K562 (cell line): ENCODE data around the gene APOBEC3C. TPM values are rescaled to one million over a fixed set of nuclear protein-coding genes. Genes with fewer than 3 reads are reported as not detected.

ENCODE experiments used
- ATAC-seq: fragments of 200-7000 bp; cut with Tn5 transposase; 3 replicates; pipeline ENCODE4 v1.9.1; 2020; ENCODE audit warnings: moderate library complexity
- BruUV-seq: library from RNA; stranded (reverse); fragments of 400-500 nt; replicated peaks from 2 replicates; lab custom pipeline; 2021; lab: Mats Ljungman, UMichigan
- CTCF ChIA-PET: fragments of 300-600 bp; formaldehyde crosslinking; extraction: SDS; loops from one replicate; lab custom pipeline; 2021; ENCODE audit warnings: low intra/inter-chr PET ratio; lab: Yijun Ruan, JAX
- POLR2A ChIA-PET: fragments of 300-600, 350-650 bp; sonication (Branson Sonifier 250); formaldehyde crosslinking; extraction: SDS; loops from one replicate; lab custom pipeline; 2021; ENCODE audit warnings: antibody characterized with exemption, inconsistent platforms; lab: Yijun Ruan, JAX
- DNase-seq, 4 experiments: peaks; one replicate each; pipeline versions ENCODE4 v3.0.0 to v3.0.0-alpha.2; 2011 to 2018; ENCODE audit warnings: low spot score in 3 of 4, mixed read lengths in 3 of 4; ENCODE audit errors: extremely low read depth in 1 of 4
- FAIRE-seq: peaks from 2 replicates; lab custom pipeline; 2011; peaks lifted over from hg19 to GRCh38; lab: Jason Lieb, UNC
- H2AFZ ChIP-seq: 2 replicates; pipeline ENCODE4 v1.6.0; 2011; ENCODE audit warnings: low read depth, low read length, control low read depth, inconsistent platforms
- H3K27ac ChIP-seq: fragments of 200-600 bp; 3 replicates; pipeline ENCODE4 v1.8.0; 2011; ENCODE audit warnings: low read depth, mild to moderate bottlenecking, control low read depth, inconsistent platforms, low read length, moderate library complexity, mixed read lengths; ENCODE audit errors: extremely low read depth
- H3K27me3 ChIP-seq, 2 experiments: fragments of 300-600 bp in 1 of 2; 2 replicates in 1 of 2; 3 replicates in 1 of 2; pipeline versions ENCODE4 v1.6.0 to v1.8.0; 2011; ENCODE audit warnings: inconsistent platforms in 2 of 2, low read length in 2 of 2, mild to moderate bottlenecking in 1 of 2, mixed read lengths in 1 of 2, moderate library complexity in 1 of 2; ENCODE audit not compliant: control insufficient read depth in 2 of 2, insufficient read depth in 2 of 2
- H3K36me3 ChIP-seq: fragments of 300-600 bp; 3 replicates; pipeline ENCODE4 v1.8.0; 2011; ENCODE audit warnings: mild to moderate bottlenecking, low read length, inconsistent platforms; ENCODE audit not compliant: control insufficient read depth, insufficient read depth
- H3K4me1 ChIP-seq, 2 experiments: fragments of 200-600 bp in 1 of 2; replicated peaks in 1 of 2; 2 replicates in 1 of 2; 3 replicates in 1 of 2; pipeline versions ENCODE4 v1.5.1 to v1.8.0; 2011; ENCODE audit warnings: inconsistent platforms in 2 of 2, low read length in 2 of 2, mild to moderate bottlenecking in 1 of 2, mixed read lengths in 1 of 2, moderate library complexity in 1 of 2; ENCODE audit not compliant: control insufficient read depth in 2 of 2, insufficient read depth in 2 of 2
- H3K4me2 ChIP-seq: 2 replicates; pipeline ENCODE4 v1.6.1; 2011; ENCODE audit warnings: low read length, control low read depth, inconsistent platforms, mixed read lengths; ENCODE audit not compliant: insufficient read depth
- H3K4me3 ChIP-seq: fragments of 200-600 bp; sonication (generic), shearing (Covaris generic); 2 replicates; pipeline ENCODE4 v1.5.1; 2016; ENCODE audit warnings: control low read depth, inconsistent platforms
- H3K79me2 ChIP-seq: fragments of 200-600 bp; 3 replicates; pipeline ENCODE4 v1.8.0; 2011; ENCODE audit warnings: low read length, inconsistent platforms; ENCODE audit not compliant: control insufficient read depth, insufficient read depth
- H3K9ac ChIP-seq, 2 experiments: 2 replicates each; pipeline versions ENCODE4 v1.6.0 to v1.6.1; 2011; ENCODE audit warnings: low read depth in 2 of 2, low read length in 2 of 2, control low read depth in 1 of 2, inconsistent platforms in 1 of 2, mild to moderate bottlenecking in 1 of 2, mixed read lengths in 1 of 2; ENCODE audit not compliant: insufficient read depth in 1 of 2
- H3K9me1 ChIP-seq: one replicate; pipeline ENCODE4 v1.6.0; 2011; ENCODE audit warnings: inconsistent platforms, mild to moderate bottlenecking, low read length, moderate library complexity; ENCODE audit not compliant: control insufficient read depth, insufficient read depth
- H3K9me3 ChIP-seq: replicated peaks from 2 replicates; pipeline ENCODE4 v1.5.1; 2011; ENCODE audit warnings: low read depth, low read length, inconsistent platforms; ENCODE audit not compliant: control insufficient read depth, insufficient read depth
- H4K20me1 ChIP-seq: replicated peaks from 2 replicates; pipeline ENCODE4 v1.6.1; 2011; ENCODE audit warnings: low read length, inconsistent platforms, mixed read lengths; ENCODE audit not compliant: control insufficient read depth, insufficient read depth
- CHD4 ChIP-seq: fragments of 200-600 bp; sonication (generic); IDR thresholded peaks from 3 replicates; pipeline ENCODE4 v1.6.1; 2012; ENCODE audit warnings: low read depth, mild to moderate bottlenecking, mixed read lengths, low read length, inconsistent platforms; ENCODE audit not compliant: insufficient read depth, insufficient replicate concordance, poor library complexity, severe bottlenecking
- E2F5 ChIP-seq: sonication (generic); formaldehyde crosslinking; IDR thresholded peaks from 2 replicates; pipeline ENCODE4 v1.8.0; 2022; ENCODE audit warnings: mild to moderate bottlenecking, missing genetic modification reagents
- GTF2A2 ChIP-seq: IDR thresholded peaks from 2 replicates; pipeline ENCODE4 v1.6.1; 2016; ENCODE audit warnings: mild to moderate bottlenecking, missing genetic modification characterization, missing compliant biosample characterization
- HMGN3 ChIP-seq: IDR thresholded peaks from 2 replicates; pipeline ENCODE4 v1.6.1; 2011; ENCODE audit warnings: borderline replicate concordance, low read depth, mild to moderate bottlenecking, mixed read lengths, low read length; ENCODE audit not compliant: insufficient read length; ENCODE audit errors: extremely low read depth
- MXD1 ChIP-seq: fragments of 250-450 bp; sonication (Bioruptor Pico); IDR thresholded peaks from 2 replicates; pipeline ENCODE4 v1.8.0; 2021; ENCODE audit warnings: borderline replicate concordance, mild to moderate bottlenecking, moderate library complexity; ENCODE audit not compliant: poor library complexity, severe bottlenecking
- NCOA1 ChIP-seq: fragments of 450-650 bp; IDR thresholded peaks from 2 replicates; pipeline ENCODE4 v1.6.1; 2016; ENCODE audit warnings: low read depth
- NFXL1 ChIP-seq: fragments of 450-650 bp; formaldehyde crosslinking; IDR thresholded peaks from 2 replicates; pipeline ENCODE4 v1.4.0; 2021; ENCODE audit warnings: mild to moderate bottlenecking
- RBM14 ChIP-seq: fragments of 200-400 bp; formaldehyde crosslinking; IDR thresholded peaks from 2 replicates; pipeline ENCODE4 v1.6.1; 2018; ENCODE audit warnings: low read depth, mild to moderate bottlenecking, low read length, moderate library complexity, borderline replicate concordance; ENCODE audit not compliant: insufficient read depth
- SREBF1 ChIP-seq: fragments of 150-350 bp; IDR thresholded peaks from 2 replicates; pipeline ENCODE4 v1.6.1; 2014; ENCODE audit warnings: antibody characterized with exemption, low read depth, low read length, borderline replicate concordance
- TRIM24 ChIP-seq, 2 experiments: fragments of 450-650 bp; IDR thresholded peaks; 2 replicates each; pipeline ENCODE4 v1.6.1; 2016
- ZNF146 ChIP-seq: IDR thresholded peaks from one replicate; pipeline ENCODE4 v1.6.1; 2018; ENCODE audit warnings: missing compliant biosample characterization; ENCODE audit not compliant: unreplicated experiment
- whole genome bisulfite sequencing: fragments of 100-300 bp; shearing (Covaris generic); methylation state at CpG from one replicate; pipeline ENCODE4 v1.1.6; 2016; ENCODE audit warnings: low coverage, mixed read lengths; ENCODE audit not compliant: insufficient coverage; ENCODE audit errors: missing lambda C conversion rate; 5-methylcytosine and 5-hydroxymethylcytosine counted together
- in situ Hi-C: fragments of 300-500 bp; cut with MboI; formaldehyde crosslinking; loops from 4 replicates; pipeline ENCODE4 v1.15.0; 2018; ENCODE audit warnings: inconsistent platforms, mixed read lengths
- intact Hi-C: fragments of 100-400 bp; cut with micrococcal nuclease; formaldehyde crosslinking; loops from 2 replicates; pipeline ENCODE4 v1.14.2; 2022
- polyA plus RNA-seq, 8 experiments: library from polyadenylated mRNA; depleted of rRNA in 4 of 8; stranded (reverse) in 5 of 8; unstranded in 3 of 8; fragments of >200 nt; fragmentation: Nextera tagmentation in 2 of 8; fragmentation: Illumina TruSeq in 1 of 8; extraction: Ambion mirVana in 2 of 8; extraction: Trizol in 1 of 8; gene quantifications; 2 replicates each; pipeline versions ENCODE4 v1.2.1 to v1.2.3, GENCODE V29; 2011 to 2014; ENCODE audit warnings: inconsistent platforms in 1 of 8, missing spikeins in 1 of 8
- total RNA-seq, 7 experiments: library from RNA; depleted of rRNA in 6 of 7; stranded (reverse); fragments of >200 nt in 6 of 7; fragmentation: Illumina TruSeq in 2 of 7; extraction: Trizol in 2 of 7; gene quantifications; 2 replicates each; pipeline versions ENCODE4 v1.2.1 to v1.2.3, GENCODE V29; 2011 to 2021; ENCODE audit warnings: low replicate concordance in 1 of 7
- TF ChIP-seq, protein P1 (sequence below), 2 experiments: fragments of 200-800 bp in 1 of 2; sonication (Bioruptor generic) in 1 of 2; sonication (generic) in 1 of 2; formaldehyde crosslinking in 1 of 2; IDR thresholded peaks in 1 of 2; conservative IDR thresholded peaks in 1 of 2; 2 replicates each; pipeline versions ENCODE4 v1.5.0 to v1.6.1; 2016 to 2020; ENCODE audit warnings: missing compliant biosample characterization in 1 of 2, missing genetic modification characterization in 1 of 2, missing genetic modification reagents in 1 of 2
- TF ChIP-seq, protein P2 (sequence below): sonication (generic); formaldehyde crosslinking; IDR thresholded peaks from 2 replicates; pipeline ENCODE4 v1.9.0; 2022; ENCODE audit warnings: mild to moderate bottlenecking, missing genetic modification reagents
- TF ChIP-seq, protein P3 (sequence below): fragments of 450-650 bp; IDR thresholded peaks from 2 replicates; pipeline ENCODE4 v1.6.1; 2016; ENCODE audit warnings: borderline replicate concordance

Gene APOBEC3C
- total and polyA plus RNA-seq, 9 of the 15 experiments (the other 6 are each of a cell fraction or from before 2014, with no cell fraction given) = 12.4 to 285 (median 55.5) TPM

DNA sequence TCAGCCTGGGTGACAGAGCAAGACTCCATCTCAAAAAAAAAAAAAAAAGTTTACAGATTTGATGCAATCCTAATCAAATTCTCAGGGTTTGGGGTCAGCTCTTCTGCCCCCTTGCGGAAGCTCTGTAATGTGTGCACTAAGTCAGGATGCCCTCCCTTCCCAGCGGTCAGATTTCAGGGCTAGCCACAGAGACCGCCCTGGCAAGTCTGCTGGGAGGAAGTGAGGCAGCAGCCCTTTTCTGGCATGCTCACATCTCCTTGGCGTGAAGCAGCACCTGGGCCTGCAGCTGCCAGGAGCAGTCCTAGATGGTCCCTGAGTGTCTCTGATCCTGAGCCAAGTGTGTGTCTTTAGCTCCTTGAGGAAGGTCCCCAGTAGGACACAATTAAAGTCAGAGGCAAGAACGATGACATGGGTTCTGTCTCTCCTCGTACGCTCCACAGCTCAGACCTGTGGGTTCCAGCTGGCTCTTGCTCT is 10.9 kb upstream of the APOBEC3C start:
- POLR2A ChIA-PET = interaction anchor here (1.0 to 1.2 kb wide), 2 partner anchors 125 to 134 kb away, joined by 4 to 5 read pairs; no protein-coding TSS in a partner anchor
- Histone ChIP-seq H3K9me1 (no peaks in the 10 kb centered on the region), H3K36me3 (no peaks in the 10 kb centered on the region), H3K27me3 (peaks cover 0 to 9% of the 10 kb centered on the region in 2 experiments; a peak in 1 of 5 replicates), H3K4me1 (no peaks in the 10 kb centered on the region; a peak in 1 of 5 replicates), H2AFZ (peak overlapping the region; percentile 66; the same call in 1 of the 2 replicates), H4K20me1 (0 out of 2 replicates have a peak, but pooled peaks cover 3% of the 10 kb centered on the region), H3K4me3 (no peak overlapping the region), H3K9me3 (no peaks in the 10 kb centered on the region), H3K4me2 (no peak overlapping the region), H3K27ac (no peak overlapping the region), H3K79me2 (no peaks in the 10 kb centered on the region), H3K9ac (0 out of 4 replicates have a peak overlapping the region, but pooled peaks of 1 of the 2 experiments have one; percentile 28)
- WGBS = 2% methylated on average over 7 of the region's 7 CpGs
- intact Hi-C loops = loop anchor here (1.0 to 10.0 kb wide), 3 partner anchors 30 to 238 kb away; no protein-coding TSS in a partner anchor
- peak; percentile 95 for ATAC-seq
- in situ Hi-C loops = loop anchor here (10.0 to 25.0 kb wide), 2 partner anchors 238 to 941 kb away; partner anchors contain the start of gene PICK1
- no TSS peak for BruUV-seq
- DNase-seq = peak; percentile 61 to 72 (median 64)
- CTCF ChIA-PET = interaction anchor here (0.6 to 1.0 kb wide), 6 partner anchors 31 to 213 kb away, joined by 3 to 6 read pairs (median 4); no protein-coding TSS in a partner anchor
- peak; percentile 92 for FAIRE-seq
- TF ChIP-seq RBM14 (no peak), GTF2A2 (tag) (no peak), NCOA1 (no peak), SREBF1 (no peak), MXD1 (CRISPR knock-in tag) (no peak), CHD4 (no peak), TRIM24 (IDR thresholded peaks at IDR 0.05) (no peak), E2F5 (CRISPR knock-in tag) (no peak), HMGN3 (no peak), NFXL1 (no peak), ZNF146 (CRISPR knock-in tag) (no peak)
- TF ChIP-seq, protein P1, sequence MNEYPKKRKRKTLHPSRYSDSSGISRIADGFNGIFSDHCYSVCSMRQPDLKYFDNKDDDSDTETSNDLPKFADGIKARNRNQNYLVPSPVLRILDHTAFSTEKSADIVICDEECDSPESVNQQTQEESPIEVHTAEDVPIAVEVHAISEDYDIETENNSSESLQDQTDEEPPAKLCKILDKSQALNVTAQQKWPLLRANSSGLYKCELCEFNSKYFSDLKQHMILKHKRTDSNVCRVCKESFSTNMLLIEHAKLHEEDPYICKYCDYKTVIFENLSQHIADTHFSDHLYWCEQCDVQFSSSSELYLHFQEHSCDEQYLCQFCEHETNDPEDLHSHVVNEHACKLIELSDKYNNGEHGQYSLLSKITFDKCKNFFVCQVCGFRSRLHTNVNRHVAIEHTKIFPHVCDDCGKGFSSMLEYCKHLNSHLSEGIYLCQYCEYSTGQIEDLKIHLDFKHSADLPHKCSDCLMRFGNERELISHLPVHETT (CRISPR knock-in tag; conservative IDR thresholded peaks at IDR 0.05 in 1 of 2, IDR thresholded peaks at IDR 0.05 in 1 of 2) = no peak
- TF ChIP-seq, protein P2, sequence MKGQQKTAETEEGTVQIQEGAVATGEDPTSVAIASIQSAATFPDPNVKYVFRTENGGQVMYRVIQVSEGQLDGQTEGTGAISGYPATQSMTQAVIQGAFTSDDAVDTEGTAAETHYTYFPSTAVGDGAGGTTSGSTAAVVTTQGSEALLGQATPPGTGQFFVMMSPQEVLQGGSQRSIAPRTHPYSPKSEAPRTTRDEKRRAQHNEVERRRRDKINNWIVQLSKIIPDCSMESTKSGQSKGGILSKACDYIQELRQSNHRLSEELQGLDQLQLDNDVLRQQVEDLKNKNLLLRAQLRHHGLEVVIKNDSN (CRISPR knock-in tag) = no peak
- TF ChIP-seq, protein P3, sequence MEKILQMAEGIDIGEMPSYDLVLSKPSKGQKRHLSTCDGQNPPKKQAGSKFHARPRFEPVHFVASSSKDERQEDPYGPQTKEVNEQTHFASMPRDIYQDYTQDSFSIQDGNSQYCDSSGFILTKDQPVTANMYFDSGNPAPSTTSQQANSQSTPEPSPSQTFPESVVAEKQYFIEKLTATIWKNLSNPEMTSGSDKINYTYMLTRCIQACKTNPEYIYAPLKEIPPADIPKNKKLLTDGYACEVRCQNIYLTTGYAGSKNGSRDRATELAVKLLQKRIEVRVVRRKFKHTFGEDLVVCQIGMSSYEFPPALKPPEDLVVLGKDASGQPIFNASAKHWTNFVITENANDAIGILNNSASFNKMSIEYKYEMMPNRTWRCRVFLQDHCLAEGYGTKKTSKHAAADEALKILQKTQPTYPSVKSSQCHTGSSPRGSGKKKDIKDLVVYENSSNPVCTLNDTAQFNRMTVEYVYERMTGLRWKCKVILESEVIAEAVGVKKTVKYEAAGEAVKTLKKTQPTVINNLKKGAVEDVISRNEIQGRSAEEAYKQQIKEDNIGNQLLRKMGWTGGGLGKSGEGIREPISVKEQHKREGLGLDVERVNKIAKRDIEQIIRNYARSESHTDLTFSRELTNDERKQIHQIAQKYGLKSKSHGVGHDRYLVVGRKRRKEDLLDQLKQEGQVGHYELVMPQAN = no peak
